Fibroblast of skin of right quadriceps (primary cell): ENCODE results near the gene KIF5A.

Experiments used
- DNase-seq: peaks from one replicate; pipeline ENCODE4 v3.0.0-alpha.2; 2013

Gene KIF5A

DNA sequence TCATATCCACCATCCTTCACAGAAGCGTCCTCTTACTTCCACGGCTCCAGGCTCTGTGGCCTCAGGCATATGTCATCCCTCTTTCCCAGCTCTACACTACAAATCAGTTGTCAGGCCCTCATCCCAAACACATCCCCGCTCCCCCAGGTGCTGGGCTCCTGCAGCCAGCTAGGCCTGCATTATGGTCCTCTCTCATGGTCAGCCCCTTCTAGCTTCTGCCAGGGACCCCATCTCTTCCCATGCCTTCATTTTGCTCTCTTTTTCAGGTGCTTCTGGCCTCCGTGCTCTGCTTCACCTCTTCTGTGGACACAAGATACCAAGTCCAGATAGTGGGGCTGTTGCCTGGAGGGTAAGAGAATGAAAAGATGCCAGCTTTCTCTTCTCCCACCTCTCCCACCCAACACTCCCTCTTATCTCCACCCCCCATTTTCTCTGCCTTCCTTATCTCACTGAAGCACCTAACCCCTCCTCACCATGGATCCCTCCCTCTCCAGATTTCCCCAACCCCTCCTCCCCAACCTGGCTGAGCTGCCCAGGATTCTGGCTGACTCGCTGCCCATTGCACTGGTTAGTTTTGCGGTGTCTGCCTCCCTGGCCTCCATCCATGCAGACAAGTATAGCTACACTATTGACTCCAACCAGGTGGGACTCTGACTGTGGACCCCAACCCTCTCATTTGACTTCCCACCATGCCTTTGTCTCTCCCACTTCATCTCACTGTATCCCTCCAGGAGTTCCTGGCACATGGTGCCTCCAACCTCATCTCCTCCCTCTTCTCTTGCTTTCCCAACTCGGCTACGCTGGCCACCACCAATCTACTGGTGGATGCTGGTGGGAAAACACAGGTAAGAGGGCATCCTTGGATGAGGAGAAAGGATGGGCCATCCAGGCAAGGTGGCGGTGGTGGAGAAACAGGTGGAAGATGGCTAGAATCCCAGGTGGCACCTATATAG lies 72.7 kb downstream of the KIF5A start:
- DNase-seq = no peak

DNA sequence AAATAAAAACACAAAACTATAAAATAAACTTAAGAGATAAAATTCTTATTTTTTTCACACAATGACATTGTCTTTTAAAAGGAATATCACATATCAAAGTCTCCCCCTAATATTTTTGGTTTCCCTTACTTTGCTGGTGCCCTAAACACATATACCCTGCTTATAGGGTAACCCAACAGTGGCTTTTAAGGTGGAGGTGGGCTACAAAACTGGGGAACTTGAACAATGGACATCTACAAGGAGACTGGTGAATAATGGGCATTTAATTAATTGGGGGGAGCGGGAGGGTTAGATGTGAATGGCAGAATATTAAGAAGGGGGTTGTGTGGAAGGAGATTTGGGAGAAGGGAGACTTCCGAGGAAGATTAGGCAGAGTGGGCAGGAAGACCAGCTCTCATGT lies 73.5 kb downstream of the KIF5A start:
- no peak for DNase-seq

- no peak for DNase-seq
These were observed 74.1 kb downstream of the KIF5A start for GRCh38 chr12:57623811-57624390.

GRCh38 chr12:57624441-57625220 lies 74.8 kb downstream of the KIF5A start:
- DNase-seq = no peak

DNA sequence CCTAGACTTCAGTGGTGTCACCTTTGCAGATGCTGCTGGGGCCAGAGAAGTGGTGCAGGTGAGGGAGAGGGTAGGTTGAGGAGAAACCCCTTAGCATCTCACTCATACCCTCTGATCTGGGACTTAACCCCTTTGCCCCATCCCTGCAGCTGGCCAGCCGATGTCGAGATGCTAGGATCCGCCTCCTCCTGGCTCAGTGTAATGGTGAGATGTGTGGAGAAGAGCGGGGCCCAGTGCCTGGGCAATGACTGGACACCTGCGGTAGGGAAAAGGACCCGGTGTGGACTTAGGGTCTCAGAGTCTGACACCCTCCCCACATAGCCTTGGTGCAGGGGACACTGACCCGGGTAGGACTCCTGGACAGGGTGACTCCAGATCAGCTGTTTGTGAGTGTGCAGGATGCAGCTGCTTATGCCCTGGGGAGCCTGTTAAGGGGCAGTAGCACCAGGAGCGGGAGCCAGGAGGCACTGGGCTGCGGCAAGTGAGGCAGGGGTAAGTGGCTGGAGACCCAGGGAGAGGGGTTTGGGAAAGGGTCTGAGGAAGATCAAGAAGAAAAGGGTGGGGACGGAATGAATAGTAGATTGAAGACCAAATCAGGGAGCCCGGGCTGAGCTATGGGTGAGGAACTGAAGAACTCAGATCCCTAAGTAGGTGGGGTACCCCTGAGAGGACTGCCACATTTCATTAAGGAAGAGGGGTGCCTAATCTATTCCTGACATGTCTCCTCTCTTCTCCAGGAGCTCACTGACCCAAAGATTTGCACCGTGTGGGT lies 75.6 kb downstream of the KIF5A start:
- DNase-seq = no peak

DNA sequence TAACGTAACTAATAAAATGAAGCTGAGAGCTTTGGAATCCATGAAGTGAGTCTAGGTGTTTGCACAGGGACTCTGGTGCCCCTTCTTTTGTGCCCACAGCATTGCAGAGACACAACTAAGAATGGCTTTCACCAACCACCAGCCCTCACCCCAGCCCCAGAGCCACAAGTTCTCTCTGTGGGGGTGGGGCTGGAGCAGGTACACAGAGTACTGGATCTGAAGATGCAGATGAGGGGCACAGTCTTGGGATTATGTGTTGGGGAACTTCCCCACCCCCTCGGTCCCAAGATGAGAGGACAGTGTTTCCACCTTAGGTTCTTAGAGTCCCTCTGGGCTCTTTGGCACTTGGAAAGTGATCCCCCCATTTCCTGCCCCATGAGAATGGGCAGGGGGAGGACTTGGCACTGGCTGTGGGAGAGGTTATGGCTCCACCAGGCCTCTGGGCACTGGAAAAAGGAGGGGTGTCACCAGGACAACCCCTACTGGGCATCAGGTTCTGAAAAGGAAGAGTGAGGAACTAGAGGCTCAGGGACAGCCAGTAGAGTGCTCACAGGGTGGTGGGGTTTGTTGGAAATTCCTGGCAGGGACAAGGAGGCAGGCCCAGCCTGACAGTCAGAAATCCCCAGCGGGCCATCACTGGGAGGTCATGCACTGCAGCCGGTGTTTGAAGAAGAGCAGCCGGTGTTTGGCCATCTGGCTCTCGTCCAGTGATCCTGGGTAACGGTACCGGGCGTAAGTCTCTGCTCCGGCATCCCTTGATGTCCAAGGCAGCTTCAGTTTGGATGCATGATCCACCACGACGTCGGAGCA lies 76.5 kb downstream of the KIF5A start:
- no peak for DNase-seq

DNA sequence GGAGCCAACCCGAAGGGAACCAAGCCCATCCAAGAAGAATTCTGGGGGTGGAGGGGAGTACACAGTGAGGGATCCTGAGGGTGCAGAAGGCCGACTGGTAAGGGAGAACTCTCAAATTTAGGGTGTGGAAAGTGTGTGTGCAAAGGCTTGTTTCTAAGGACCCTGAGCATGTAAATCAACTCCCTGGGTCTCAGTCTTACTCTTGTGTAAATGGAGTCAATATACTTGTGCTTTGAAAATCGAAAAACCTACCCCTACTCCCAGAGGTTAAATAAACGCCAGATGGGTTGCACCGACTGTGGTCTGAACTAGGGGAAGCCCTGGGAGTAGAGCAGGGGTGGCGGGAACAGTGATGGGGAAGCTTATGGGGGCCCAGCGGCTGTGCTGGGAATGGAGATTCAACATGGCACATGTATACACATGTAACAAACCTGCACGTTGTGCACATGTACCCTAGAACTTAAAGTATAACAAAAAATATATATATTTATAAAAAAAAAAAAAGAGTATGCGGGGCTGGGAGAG lies 77.1 kb downstream of the KIF5A start:
- no peak for DNase-seq

GRCh38 chr12:57627501-57628279 lies 77.8 kb downstream of the KIF5A start:
- DNase-seq = no peak

- no peak for DNase-seq
These were observed 78.7 kb downstream of the KIF5A start for GRCh38 chr12:57628280-57629191.

- no peak for DNase-seq
These were observed 80.1 kb downstream of the KIF5A start for GRCh38 chr12:57629897-57630471.

GRCh38 chr12:57630891-57631433 lies 81.1 kb downstream of the KIF5A start:
- no peak for DNase-seq

DNA sequence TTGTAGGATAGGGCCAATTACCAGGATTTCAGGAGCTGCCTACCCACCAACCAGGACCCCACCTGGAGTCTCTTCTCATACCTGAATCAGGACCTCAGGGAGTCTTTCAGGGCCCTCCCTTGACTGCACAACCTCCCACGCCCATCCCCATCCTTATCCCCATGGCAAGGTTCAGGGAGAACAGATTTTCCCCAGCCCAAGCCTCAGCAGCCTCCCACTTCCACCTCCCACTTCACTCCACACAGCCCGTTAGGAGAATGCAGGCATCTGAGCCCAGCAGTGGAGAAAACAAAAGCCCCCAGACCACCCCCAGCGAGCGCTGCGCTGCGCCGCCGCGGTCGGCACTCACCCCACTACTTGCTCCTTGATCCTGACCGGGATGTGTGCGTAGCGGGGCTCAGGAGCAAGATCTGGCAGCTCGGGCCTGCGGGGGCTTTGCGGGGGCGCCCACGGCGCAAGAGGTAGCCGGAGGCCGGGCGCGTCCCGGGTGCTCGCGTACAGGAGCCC lies 81.8 kb downstream of the KIF5A start:
- no peak for DNase-seq

GRCh38 chr12:57632073-57632957 lies 82.5 kb downstream of the KIF5A start:
- DNase-seq = no peak

DNA sequence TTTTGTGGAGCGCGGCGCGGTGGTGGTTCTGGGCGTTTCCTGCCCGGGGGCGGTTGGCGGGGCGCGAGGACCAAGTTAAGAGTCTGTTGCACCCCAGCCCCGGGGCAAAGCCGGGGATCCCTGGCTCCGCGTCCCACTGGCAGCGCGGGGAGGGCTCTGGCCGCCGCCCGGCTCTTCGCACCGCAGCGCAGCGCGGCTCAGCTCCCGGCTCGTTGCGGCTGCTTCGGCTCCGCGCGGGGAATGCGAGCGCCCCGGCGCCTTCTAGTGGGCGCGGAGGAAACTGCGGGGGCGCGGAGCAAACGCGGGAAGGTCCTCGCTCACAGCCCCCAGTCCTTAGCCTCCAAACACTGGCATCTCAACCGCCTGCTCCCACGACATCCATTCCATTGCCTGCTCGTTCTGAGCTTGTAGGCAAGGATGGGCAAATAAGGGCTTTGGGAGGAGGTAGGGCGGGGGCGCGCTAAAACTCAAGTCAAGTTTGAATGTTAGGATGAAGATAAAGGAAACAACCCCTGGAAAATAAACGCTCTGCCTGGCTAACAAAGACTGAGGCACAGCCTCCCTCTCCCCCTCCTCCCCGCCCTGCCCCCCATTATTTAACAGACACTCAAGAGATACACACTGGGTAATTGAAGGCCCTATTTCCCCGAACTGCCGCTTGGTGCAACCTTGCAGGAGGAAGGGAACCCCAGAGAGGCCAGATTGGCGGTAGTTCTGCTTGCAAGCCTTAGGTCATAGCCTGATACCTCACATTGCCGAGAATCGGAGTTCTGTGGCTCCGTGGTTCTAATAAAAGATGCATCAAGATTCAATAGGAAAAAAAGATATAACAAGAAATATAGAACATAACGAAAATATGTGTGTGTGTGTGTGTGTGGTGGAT lies 83.4 kb downstream of the KIF5A start, which contains the start of gene B4GALNT1:
Gene B4GALNT1 (minus strand): TSS at position 244 of the 883 bp plus-strand sequence. CDS start 1,069 bp downstream, outside the sequence.
- peak; percentile 53 for DNase-seq
